ENCODE data around the gene FAM25A.

The FAM25A gene

DNA sequence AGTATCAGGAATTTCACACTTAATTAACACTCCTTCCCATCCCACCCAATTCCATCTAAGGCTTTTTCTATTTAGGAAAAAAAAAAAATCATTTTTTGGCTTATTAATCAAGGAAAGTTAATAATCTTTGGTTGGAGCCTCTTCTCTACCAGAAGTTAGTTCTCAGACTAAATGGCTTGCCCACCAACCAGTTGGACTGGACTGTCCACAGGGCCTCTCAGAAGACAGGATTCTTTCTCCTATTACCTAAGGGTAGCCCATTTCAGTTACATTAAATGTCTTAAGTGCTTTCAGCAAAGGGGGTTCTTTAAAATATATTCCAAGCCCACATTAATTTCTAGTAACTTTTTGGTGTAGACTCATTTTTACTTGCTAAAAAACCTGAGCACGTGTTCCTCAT lies 39.3 kb downstream of the FAM25A start:
- no peaks in the 10 kb centered on the region for H3K9me3 ChIP-seq (ENCODE audit: low read length)
- H3K36me3 ChIP-seq (ENCODE audit: insufficient read depth, low read length) = peaks cover 94% of the 10 kb centered on the region
- no peak overlapping the region for H3K4me3 ChIP-seq (ENCODE audit: low read depth, low read length, poor library complexity, severe bottlenecking)
- H3K4me2 ChIP-seq (ENCODE audit: low read length) = no peak overlapping the region
- H3F3A ChIP-seq (ENCODE audit: insufficient read depth, low read length) = no peaks in the 10 kb centered on the region
- H4K20me1 ChIP-seq (ENCODE audit: insufficient read depth, low read length) = no peaks in the 10 kb centered on the region
- no peaks in the 10 kb centered on the region for H3K27me3 ChIP-seq (ENCODE audit: insufficient read depth, low read length)
- no peak overlapping the region for H2AFZ ChIP-seq (ENCODE audit: low read length)
- H3K9ac ChIP-seq (ENCODE audit: low read length) = no peak overlapping the region
- no peaks in the 10 kb centered on the region for H3K4me1 ChIP-seq (ENCODE audit: insufficient read depth, low read length, severe bottlenecking)
- no peaks in the 10 kb centered on the region for H3K9me2 ChIP-seq (ENCODE audit: low read depth, low read length)
- TF ChIP-seq, protein P1, sequence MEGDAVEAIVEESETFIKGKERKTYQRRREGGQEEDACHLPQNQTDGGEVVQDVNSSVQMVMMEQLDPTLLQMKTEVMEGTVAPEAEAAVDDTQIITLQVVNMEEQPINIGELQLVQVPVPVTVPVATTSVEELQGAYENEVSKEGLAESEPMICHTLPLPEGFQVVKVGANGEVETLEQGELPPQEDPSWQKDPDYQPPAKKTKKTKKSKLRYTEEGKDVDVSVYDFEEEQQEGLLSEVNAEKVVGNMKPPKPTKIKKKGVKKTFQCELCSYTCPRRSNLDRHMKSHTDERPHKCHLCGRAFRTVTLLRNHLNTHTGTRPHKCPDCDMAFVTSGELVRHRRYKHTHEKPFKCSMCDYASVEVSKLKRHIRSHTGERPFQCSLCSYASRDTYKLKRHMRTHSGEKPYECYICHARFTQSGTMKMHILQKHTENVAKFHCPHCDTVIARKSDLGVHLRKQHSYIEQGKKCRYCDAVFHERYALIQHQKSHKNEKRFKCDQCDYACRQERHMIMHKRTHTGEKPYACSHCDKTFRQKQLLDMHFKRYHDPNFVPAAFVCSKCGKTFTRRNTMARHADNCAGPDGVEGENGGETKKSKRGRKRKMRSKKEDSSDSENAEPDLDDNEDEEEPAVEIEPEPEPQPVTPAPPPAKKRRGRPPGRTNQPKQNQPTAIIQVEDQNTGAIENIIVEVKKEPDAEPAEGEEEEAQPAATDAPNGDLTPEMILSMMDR (IDR thresholded peaks at IDR 0.05; ENCODE audit: low read length) = no peak
- no peak for TF ChIP-seq EZH2 (IDR thresholded peaks at IDR 0.05; ENCODE audit: borderline replicate concordance, low read length)
- no peak overlapping the region for H3K27ac ChIP-seq (ENCODE audit: low read depth, low read length, poor library complexity, severe bottlenecking)
- no peaks in the 10 kb centered on the region for H3K79me2 ChIP-seq (ENCODE audit: insufficient read depth, low read length)

DNA sequence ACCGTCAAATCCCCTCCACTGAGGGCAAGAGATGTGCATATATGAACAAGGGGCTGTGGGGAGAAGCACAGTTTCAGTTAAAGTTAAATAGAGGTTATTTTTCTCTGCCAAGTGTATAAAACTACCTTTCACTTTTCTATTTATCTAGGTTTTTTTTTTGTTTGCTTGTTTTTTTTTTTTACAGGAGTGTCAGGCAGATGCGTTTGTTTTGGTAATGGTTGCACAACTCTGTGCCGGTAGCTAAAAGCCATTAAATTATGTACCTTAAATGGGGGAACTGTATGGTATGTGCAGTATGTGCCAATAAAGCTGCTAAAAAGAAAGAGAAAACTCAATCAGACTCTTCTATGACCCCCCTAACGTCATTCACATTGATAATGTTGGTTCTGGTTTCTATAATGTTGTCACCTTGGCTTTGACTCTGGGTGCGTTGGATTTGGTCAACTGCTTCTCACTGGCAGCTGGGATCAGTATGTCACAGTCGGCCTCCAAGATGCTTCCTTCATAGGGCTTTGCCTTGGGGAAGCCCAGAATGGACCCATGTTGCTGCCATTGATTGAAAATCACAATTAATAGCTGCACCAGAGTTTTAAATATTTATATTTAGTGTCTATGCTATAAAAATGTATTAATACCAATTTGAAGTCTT lies 40.3 kb downstream of the FAM25A start:
- Histone ChIP-seq H3K36me3 (ENCODE audit: insufficient read depth, low read length) (peaks cover 93% of the 10 kb centered on the region), H3K27me3 (ENCODE audit: insufficient read depth, low read length) (no peaks in the 10 kb centered on the region)

DNA sequence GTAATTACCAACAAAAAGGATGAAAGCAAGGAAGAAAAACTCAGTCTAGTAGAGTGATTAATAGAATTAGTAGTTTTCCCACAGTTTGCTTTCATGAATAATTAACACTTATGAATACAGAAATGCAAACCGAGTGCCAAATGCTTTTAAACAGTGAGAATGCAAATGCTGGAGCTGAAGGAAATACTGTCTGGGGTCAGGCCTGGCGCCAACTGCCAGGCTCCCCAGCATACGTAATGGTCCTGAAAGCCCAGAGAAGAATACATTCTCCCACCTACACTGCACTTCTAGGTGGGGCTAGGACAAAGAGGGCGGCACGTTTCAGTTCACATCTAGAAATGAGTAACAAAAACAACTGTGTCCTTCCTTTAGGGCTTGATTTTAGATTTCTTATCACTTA lies 44.6 kb downstream of the FAM25A start:
- no peaks in the 10 kb centered on the region for H3K9me2 ChIP-seq (ENCODE audit: low read depth, low read length)
- H3K27ac ChIP-seq (ENCODE audit: low read depth, low read length, poor library complexity, severe bottlenecking) = no peak overlapping the region
- TF ChIP-seq, protein P1 (IDR thresholded peaks at IDR 0.05; ENCODE audit: low read length) = no peak
- TF ChIP-seq EZH2 (IDR thresholded peaks at IDR 0.05; ENCODE audit: borderline replicate concordance, low read length) = no peak
- H3K4me2 ChIP-seq (ENCODE audit: low read length) = no peak overlapping the region
- H3K27me3 ChIP-seq (ENCODE audit: insufficient read depth, low read length) = no peaks in the 10 kb centered on the region
- H3K79me2 ChIP-seq (ENCODE audit: insufficient read depth, low read length) = no peaks in the 10 kb centered on the region
- no peaks in the 10 kb centered on the region for H3K9me3 ChIP-seq (ENCODE audit: low read length)
- H2AFZ ChIP-seq (ENCODE audit: low read length) = no peak overlapping the region
- H3F3A ChIP-seq (ENCODE audit: insufficient read depth, low read length) = no peaks in the 10 kb centered on the region
- no peak overlapping the region for H3K9ac ChIP-seq (ENCODE audit: low read length)
- no peaks in the 10 kb centered on the region for H3K4me1 ChIP-seq (ENCODE audit: insufficient read depth, low read length, severe bottlenecking)
- no peaks in the 10 kb centered on the region for H4K20me1 ChIP-seq (ENCODE audit: insufficient read depth, low read length)
- H3K36me3 ChIP-seq (ENCODE audit: insufficient read depth, low read length) = peaks cover 91% of the 10 kb centered on the region
- no peak overlapping the region for H3K4me3 ChIP-seq (ENCODE audit: low read depth, low read length, poor library complexity, severe bottlenecking)

More for the DNA sequence above, 40.3 kb downstream of the FAM25A start:
- Histone ChIP-seq H4K20me1 (ENCODE audit: insufficient read depth, low read length) (no peaks in the 10 kb centered on the region), H3F3A (ENCODE audit: insufficient read depth, low read length) (no peaks in the 10 kb centered on the region), H3K4me3 (ENCODE audit: low read depth, low read length, poor library complexity, severe bottlenecking) (no peak overlapping the region), H3K9me2 (ENCODE audit: low read depth, low read length) (no peaks in the 10 kb centered on the region), H2AFZ (ENCODE audit: low read length) (no peak overlapping the region), H3K4me1 (ENCODE audit: insufficient read depth, low read length, severe bottlenecking) (no peaks in the 10 kb centered on the region), H3K27ac (ENCODE audit: low read depth, low read length, poor library complexity, severe bottlenecking) (no peak overlapping the region), H3K9ac (ENCODE audit: low read length) (no peak overlapping the region), H3K9me3 (ENCODE audit: low read length) (no peaks in the 10 kb centered on the region), H3K79me2 (ENCODE audit: insufficient read depth, low read length) (no peaks in the 10 kb centered on the region), H3K4me2 (ENCODE audit: low read length) (no peak overlapping the region)
- TF ChIP-seq EZH2 (IDR thresholded peaks at IDR 0.05; ENCODE audit: borderline replicate concordance, low read length) = no peak
- TF ChIP-seq, protein P1 (IDR thresholded peaks at IDR 0.05; ENCODE audit: low read length) = no peak

Data from OCI-LY1 (cell line).